HTERT RPE-1 (cell line): ENCODE measurements around the gene TSPYL2.

ENCODE experiments used
- in situ Hi-C: fragments of 300-500 bp; cut with MboI; formaldehyde crosslinking; loops from 4 replicates; pipeline ENCODE4 v1.14.3; 2020; ENCODE audit warnings: low sequenced_read_pairs

TSPYL2 gene

DNA sequence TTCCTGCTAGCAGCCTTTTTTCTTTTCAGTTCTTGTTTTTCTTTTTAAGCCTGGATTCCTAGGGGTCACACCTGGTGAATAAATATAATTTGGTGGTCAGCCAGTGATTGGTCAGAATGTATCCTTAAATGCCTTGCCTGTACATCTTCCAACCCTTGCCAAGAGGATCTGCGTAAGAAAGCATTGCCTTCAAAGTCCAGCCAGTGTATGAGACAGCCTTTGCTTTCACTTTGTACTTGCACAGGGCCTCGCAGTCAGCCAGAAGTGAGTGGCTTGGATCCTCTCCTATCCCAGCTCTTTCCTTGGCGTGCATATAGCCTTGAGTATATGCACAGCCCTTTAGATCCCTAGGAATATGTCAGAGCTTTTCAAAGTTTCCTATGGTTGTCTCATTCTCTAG, 33.9 kb downstream of the TSPYL2 start:
- in situ Hi-C loops = no loop called here

DNA sequence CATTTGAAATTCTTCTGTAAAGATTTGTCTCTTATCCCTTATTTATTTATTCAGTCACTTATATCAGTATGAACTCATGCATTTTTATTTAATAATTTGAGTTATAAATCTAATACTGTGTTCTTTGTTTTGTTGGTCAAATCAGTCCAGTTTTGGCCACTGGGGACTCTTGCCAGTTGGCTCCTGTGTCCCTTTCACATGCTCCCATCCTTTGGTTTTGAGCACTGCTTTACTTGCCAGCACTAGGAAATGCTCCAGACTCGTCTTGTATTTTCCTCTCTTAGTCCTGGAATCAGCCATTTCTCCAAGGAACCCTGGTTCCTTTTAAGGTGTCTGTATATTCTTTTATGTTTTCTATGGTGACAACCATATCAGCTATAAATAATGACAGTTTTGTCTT, 39.8 kb downstream of the TSPYL2 start:
- in situ Hi-C loops = no loop called here

DNA sequence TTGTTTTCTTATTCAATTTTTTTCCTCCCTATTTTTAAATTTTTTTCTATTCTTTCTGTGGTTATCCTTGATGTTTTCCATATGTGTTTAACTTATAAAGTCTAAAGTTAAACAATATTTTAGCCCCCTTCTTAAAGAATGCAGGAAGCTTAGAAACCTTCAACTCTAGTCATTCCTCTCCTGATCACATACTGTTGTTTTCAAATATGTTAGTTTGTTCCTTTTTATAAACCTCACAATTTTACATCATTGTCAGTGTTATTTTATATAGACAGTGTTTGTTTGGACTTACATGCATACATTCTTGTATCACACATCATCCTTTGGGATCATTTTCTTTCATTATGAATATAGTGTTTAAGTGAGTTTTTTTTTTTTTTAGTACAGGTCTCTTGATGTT, 43.3 kb downstream of the TSPYL2 start:
- in situ Hi-C loops = no loop called here

- in situ Hi-C loops = no loop called here
These were observed 44.2 kb downstream of the TSPYL2 start for GRCh38 chrX:53126377-53126776.

GRCh38 chrX:53128097-53128749, 46.1 kb downstream of the TSPYL2 start:
- in situ Hi-C loops = no loop called here

- in situ Hi-C loops = no loop called here
These were observed 51.2 kb downstream of the TSPYL2 start for GRCh38 chrX:53133400-53133799.

DNA sequence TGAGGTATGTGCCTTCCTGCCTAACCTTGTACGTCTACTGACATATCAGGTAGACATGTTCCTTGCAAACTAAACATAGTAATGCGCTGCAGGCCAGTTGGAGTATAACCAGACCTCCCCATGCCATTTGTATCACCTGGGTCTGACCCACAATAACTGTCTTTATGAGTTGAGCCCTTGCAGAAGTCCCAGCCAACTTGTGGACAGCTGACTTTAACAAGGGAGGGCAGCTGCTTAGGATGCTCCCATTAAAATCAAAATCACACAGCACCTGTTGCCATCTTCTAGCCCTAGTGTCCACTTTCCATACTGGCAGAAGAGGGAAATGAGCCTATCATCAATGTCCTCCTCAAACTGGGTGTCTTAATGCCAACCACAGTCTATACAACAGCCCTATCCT, 53.4 kb downstream of the TSPYL2 start:
- in situ Hi-C loops = no loop called here
